Right cardiac atrium (tissue), 5 donors: Measurements from ENCODE around the gene RIC1. TPM values are rescaled to one million over a fixed set of nuclear protein-coding genes. Genes with fewer than 3 reads are reported as not detected.
"Not testable (repeated sequence)": the region's sequence is repeated elsewhere in the genome, so short reads cannot be mapped to it uniquely, and the experiment has no call there.

Experiments used
- ATAC-seq, 2 donors: fragments of 200-7000 bp; cut with Tn5 transposase; one replicate each; pipeline versions ENCODE4 v1.8.0 to v1.9.1; 2020; ENCODE audit warnings: moderate library complexity in 2 of 2, mild to moderate bottlenecking in 1 of 2
- DNase-seq, 3 donors: peaks; one replicate each; pipeline ENCODE4 v3.0.0-alpha.2; 2020
- H3K27ac ChIP-seq: one replicate; pipeline ENCODE4 v1.5.1; 2013; ENCODE audit warnings: mild to moderate bottlenecking, low read length, control low read depth, moderate library complexity
- H3K27me3 ChIP-seq: one replicate; pipeline ENCODE4 v1.6.1; 2013; ENCODE audit not compliant: control insufficient read depth, insufficient read depth
- H3K4me1 ChIP-seq: one replicate; pipeline ENCODE4 v1.6.1; 2013; ENCODE audit warnings: low read length; ENCODE audit not compliant: control insufficient read depth, insufficient read depth
- H3K4me3 ChIP-seq: one replicate; pipeline ENCODE4 v1.5.1; 2013; ENCODE audit warnings: low read length, control low read depth
- H3K9me3 ChIP-seq: one replicate; pipeline ENCODE4 v1.6.1; 2013; ENCODE audit warnings: low read length; ENCODE audit not compliant: control insufficient read depth
- WGBS: extraction: QIAGEN DNeasy Blood & Tissue Kit; methylation state at CpG from one replicate; pipeline ENCODE4 v1.1.7; 2013; 5-methylcytosine and 5-hydroxymethylcytosine counted together
- intact Hi-C, 4 donors: fragments of 100-400 bp; cut with DNase I; formaldehyde crosslinking; loops; one replicate each; pipeline versions ENCODE4 v1.11.0 to v1.14.0; 2022 to 2023
- polyA plus RNA-seq: library from polyadenylated mRNA; stranded (reverse); fragments of 200-250 nt; gene quantifications from one replicate; pipeline ENCODE4 v1.2.3, GENCODE V29; 2013
- total RNA-seq, 4 donors: library from RNA; stranded (reverse); fragmentation: NEBNext Ultra II Directional; extraction: Animal tissue kit (Norgen Biotek cat#: 25700); gene quantifications; one replicate each; pipeline ENCODE4 v1.2.1, GENCODE V29; 2021
- donor health status: healthy with polysubstance abuse.
- donor health status: DM: no; HTN: yes; CAD: no.
- donor health status: DM: no; HTN: no; CAD: no.
- donor health status: DM: no; HTN: yes; CAD: no; lungs with severe emphysema.
- donor health status: DM: yes; HTN: yes; CAD: no.

Gene RIC1
- total and polyA plus RNA-seq, 5 donors: 3.2 to 11.7 (median 11.1) TPM

DNA sequence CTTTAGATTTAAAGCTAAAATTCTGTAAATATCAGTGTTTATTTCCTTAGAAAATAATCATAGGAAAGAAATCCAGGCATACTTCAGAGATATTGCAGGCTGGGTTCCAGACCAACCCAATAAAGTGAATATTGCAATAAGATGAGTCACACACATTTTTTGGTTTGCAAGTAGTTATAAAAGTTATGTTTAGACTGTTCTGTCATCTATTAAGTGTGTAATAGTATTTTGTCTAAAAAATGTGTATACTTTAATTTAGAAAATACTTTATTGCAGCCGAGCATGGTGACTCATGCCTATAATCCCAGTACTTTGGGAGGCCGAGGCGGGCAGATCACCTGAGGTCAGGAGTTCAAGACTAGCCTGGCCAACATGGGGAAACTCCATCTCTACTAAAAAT lies 6.9 kb upstream of the RIC1 start:
- intact Hi-C loops: no loop called here

DNA sequence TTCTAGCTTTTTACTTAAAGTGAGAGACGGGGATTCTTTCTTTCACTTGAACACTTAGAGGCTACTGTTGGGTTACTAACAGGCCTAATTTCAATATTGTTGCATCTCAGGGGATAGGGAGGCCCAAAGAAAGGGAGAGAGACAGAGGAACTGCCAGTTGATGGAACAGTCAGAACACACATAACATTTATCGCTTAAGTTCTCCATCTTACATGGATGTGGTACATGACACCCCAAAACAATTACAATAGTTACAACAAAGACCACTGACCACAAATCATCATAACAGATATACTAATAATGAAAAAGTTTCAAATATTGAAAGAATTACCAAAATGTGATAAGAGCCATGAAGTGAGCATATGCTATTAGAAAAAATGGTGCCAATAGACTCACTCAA lies 4.3 kb upstream of the RIC1 start:
- ATAC-seq: no peak
- Histone ChIP-seq H3K4me1 (no peaks in the 10 kb centered on the region), H3K27ac (no peak overlapping the region), H3K27me3 (no peaks in the 10 kb centered on the region), H3K9me3 (no peaks in the 10 kb centered on the region), H3K4me3 (no peak overlapping the region)
- WGBS: 96% methylated on average over 2 of the region's 2 CpGs
- intact Hi-C loops: no loop called here
- no peak for DNase-seq

More for the DNA sequence above, 6.9 kb upstream of the RIC1 start:
- ATAC-seq (no peak), DNase-seq (no peak)
- Histone ChIP-seq H3K4me3 (no peak overlapping the region), H3K27ac (no peak overlapping the region), H3K9me3 (no peaks in the 10 kb centered on the region), H3K27me3 (no peaks in the 10 kb centered on the region), H3K4me1 (no peaks in the 10 kb centered on the region)
- WGBS: 85% methylated on average over 3 of the region's 3 CpGs

DNA sequence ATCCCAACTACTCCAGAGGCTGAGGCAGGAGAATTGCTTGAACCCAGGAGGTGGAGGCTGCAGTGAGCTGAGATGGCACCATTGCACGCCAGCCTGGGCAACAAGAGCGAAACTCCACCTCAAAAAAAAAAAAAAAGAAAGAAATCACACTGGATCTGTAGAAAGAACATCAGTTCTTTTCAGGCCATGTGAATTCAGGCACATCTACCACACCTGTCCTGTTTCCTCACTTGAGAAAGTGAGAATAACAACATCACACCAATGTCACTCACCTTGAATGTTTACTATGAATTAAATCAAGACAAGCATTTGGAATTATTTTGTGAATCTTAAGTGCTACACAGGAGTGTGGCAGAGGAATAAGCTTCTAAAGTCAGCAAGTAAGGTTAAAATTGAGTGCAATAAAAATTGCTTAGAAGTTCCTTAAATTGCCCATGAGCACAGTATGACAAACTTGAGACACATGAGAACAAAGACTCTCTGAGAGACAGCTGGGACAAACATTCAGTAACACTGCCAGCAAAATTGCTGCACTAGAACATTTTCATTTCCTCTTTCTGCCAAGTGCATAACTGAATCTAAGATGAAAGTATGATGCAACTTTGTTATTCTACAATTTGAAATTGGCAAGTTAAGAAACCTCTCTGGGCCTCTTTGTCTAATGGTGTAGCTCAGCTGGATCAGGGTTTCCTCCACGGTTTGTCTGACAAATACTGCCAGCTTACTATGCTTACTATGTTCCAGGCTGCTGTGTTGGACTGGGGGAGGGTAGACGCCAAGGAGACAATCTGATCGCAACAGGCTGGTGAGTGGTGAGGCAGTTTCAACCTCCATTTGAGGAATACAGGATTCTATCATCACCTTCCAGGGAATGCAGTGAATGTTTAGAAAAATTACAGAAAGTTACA lies 1.9 kb upstream of the RIC1 start:
- Histone ChIP-seq H3K27me3 (no peaks in the 10 kb centered on the region), H3K9me3 (no peaks in the 10 kb centered on the region), H3K4me3 (peak overlapping the region; percentile 78), H3K4me1 (no peaks in the 10 kb centered on the region), H3K27ac (peak overlapping the region; percentile 89)
- 39% methylated on average over 5 of the region's 5 CpGs for WGBS
- intact Hi-C loops: no loop called here
- ATAC-seq (peak; percentile 47 to 68), DNase-seq (peak; percentile 33 to 77 (median 68))

DNA sequence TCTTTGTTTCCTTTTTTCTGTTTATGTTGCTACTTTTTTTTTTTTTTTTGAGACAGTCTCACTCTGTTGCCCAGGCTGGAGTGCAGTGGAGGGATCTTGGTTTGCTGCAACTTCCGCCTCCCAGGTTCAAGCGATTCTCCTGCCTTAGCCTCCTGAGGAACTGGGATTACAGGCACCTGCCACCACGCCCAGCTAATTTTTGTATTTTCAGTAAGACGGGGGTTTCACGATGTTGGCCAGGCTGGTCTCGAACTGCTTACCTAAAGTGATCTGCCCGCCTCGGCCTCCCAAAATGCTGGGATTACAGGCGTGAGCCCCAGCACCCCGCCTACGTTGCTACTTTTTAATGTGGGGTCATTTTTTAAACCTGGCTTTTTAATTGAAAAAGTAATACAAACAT lies 1.2 kb upstream of the RIC1 start:
- H3K27me3 ChIP-seq, H3K9me3 ChIP-seq, H3K4me1 ChIP-seq, intact Hi-C loops, ATAC-seq: not testable (repeated sequence)
- Histone ChIP-seq H3K4me3 (peak overlapping the region; percentile 78), H3K27ac (peak overlapping the region; percentile 99)
- WGBS: 57% methylated on average over 11 of the region's 11 CpGs
- peak in 1 of 3 donors; percentile 45 for DNase-seq

- Histone ChIP-seq H3K4me3 (peak overlapping the region; percentile 78), H3K27me3 (no peaks in the 10 kb centered on the region), H3K27ac (peak overlapping the region; percentile 99), H3K4me1 (no peaks in the 10 kb centered on the region), H3K9me3 (no peaks in the 10 kb centered on the region)
- DNase-seq: no peak
- WGBS: 2% methylated on average over 7 of the region's 7 CpGs
- no peak for ATAC-seq
- intact Hi-C loops: no loop called here
Measured at GRCh38 chr9:5628183-5628529, 751 bp upstream of the RIC1 start.

DNA sequence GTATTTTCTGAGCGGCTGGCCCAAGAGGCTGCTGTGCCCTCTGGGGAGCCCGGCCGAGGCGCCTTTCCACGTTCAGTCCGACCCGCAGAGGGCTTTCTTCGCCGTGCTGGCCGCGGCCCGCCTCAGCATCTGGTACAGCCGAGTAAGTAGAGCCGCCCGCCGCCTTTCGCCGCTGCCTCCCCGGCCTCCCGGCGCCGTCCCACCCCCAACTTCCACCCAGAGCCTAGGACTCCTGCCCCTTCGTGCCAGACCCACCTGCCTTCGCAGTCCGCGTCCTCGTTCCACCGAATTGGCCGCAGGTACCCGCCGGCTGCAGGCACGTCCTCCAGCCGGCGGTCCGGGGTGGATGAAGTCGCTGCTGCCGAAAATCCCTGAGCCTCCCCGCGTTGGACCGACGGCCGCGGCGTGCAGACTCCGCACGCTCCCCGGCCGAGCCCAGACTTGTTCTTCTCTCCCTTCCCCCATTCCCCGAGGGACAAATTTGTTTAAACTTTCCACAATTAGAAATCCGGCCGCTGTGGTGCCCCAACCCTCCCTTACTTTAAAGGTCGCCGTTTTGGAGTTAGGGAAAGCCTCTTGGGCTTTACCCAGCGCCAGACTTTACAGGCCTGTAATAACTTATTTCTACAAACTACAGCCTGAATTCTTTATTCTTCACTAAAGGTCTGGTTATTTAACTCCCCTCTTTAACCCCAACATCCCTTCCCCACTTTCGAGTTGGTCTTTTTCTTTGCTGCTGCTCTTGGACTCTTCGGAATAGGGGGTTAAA lies 589 bp downstream of the RIC1 start:
- H3K4me3 ChIP-seq: peak overlapping the region; percentile 78
- H3K9me3 ChIP-seq: no peaks in the 10 kb centered on the region
- no peaks in the 10 kb centered on the region for H3K27me3 ChIP-seq
- DNase-seq (peak; percentile 62 to 85 (median 83)), ATAC-seq (peak; percentile 9 to 27)
- H3K27ac ChIP-seq: peak overlapping the region; percentile 84
- H3K4me1 ChIP-seq: no peaks in the 10 kb centered on the region
- WGBS: under 1% methylated on average over 56 of the region's 56 CpGs
- intact Hi-C loops: no loop called here

DNA sequence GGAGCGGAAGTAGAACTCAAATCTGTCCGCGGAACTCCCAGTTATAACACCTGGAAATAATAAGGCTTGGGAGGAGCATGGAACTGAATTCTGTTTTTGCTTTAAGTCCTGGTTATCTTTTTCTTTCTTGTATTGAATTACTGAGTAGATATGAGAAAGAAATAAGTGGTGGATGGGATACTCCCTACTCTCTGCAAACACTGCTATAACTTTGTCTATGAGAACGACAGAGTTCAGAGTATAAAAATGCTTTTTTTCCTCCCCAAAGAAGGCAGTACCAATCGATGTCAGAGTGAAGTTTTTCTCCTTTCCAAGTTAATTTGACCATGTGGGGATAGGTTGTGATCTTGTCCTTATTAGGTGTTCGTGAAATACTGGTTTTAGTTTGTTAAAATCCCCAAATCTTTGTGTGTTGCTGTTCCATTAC lies 1.2 kb downstream of the RIC1 start:
- DNase-seq (no peak), ATAC-seq (no peak)
- Histone ChIP-seq H3K27me3 (no peaks in the 10 kb centered on the region), H3K27ac (peak overlapping the region; percentile 84), H3K9me3 (no peaks in the 10 kb centered on the region), H3K4me1 (no peaks in the 10 kb centered on the region), H3K4me3 (peak overlapping the region; percentile 78)
- intact Hi-C loops: no loop called here
- 2% methylated on average over 6 of the region's 6 CpGs for WGBS

- Histone ChIP-seq H3K4me1 (no peaks in the 10 kb centered on the region), H3K27ac (no peak overlapping the region), H3K9me3 (no peaks in the 10 kb centered on the region), H3K4me3 (no peak overlapping the region), H3K27me3 (no peaks in the 10 kb centered on the region)
- intact Hi-C loops: no loop called here
- WGBS: 52% methylated on average over 1 of the region's 1 CpG
- ATAC-seq (no peak), DNase-seq (no peak)
Measured at GRCh38 chr9:5631026-5631425, 2.1 kb downstream of the RIC1 start.

GRCh38 chr9:5632540-5632939 lies 3.6 kb downstream of the RIC1 start:
- Histone ChIP-seq H3K27ac (no peak overlapping the region), H3K4me1 (no peaks in the 10 kb centered on the region), H3K9me3 (no peaks in the 10 kb centered on the region), H3K27me3 (no peaks in the 10 kb centered on the region), H3K4me3 (no peak overlapping the region)
- 91% methylated on average over 3 of the region's 3 CpGs for WGBS
- DNase-seq: no peak
- intact Hi-C loops: no loop called here
- ATAC-seq: no peak

- Histone ChIP-seq H3K4me3 (no peak overlapping the region), H3K27me3 (no peaks in the 10 kb centered on the region), H3K9me3 (no peaks in the 10 kb centered on the region), H3K27ac (no peak overlapping the region), H3K4me1 (no peaks in the 10 kb centered on the region)
- intact Hi-C loops: no loop called here
- ATAC-seq: no peak
- DNase-seq: no peak
- WGBS: 66% methylated on average over 2 of the region's 2 CpGs
Measured at GRCh38 chr9:5633243-5633642, 4.3 kb downstream of the RIC1 start.

DNA sequence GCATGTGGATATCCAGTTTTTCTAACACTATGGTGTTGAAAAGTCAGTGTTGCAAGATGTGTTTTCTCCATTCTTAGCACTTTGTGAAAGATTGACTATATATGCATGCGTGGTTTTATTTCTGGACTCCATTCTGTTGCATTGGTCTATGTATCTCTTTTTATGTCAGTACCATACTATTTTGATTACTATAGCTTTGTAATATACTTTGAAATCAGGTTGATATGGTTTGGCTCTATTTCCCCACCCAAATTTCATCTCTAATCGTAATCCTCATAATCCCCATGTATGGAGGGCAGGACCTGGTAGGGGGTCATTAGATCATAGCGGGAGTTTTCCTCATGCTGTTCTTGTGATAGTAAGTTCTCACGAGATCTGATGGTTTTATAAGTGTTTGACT lies 6.5 kb downstream of the RIC1 start:
- H3K4me1 ChIP-seq: no peaks in the 10 kb centered on the region
- no peak overlapping the region for H3K4me3 ChIP-seq
- WGBS: 98% methylated on average over 4 of the region's 4 CpGs
- no peak overlapping the region for H3K27ac ChIP-seq
- intact Hi-C loops: no loop called here
- H3K9me3 ChIP-seq: no peaks in the 10 kb centered on the region
- ATAC-seq (no peak), DNase-seq (no peak)
- no peaks in the 10 kb centered on the region for H3K27me3 ChIP-seq
